Mesendoderm (in vitro differentiated cells): ENCODE results near the gene C1QTNF9B.

ENCODE experiments used
- DNase-seq: peaks from one replicate; pipeline ENCODE4 v3.0.0; 2013
- H2AK5ac ChIP-seq: 2 replicates; pipeline ENCODE4 v1.6.1; 2013; ENCODE audit warnings: low read length, inconsistent platforms
- H2BK120ac ChIP-seq: 2 replicates; pipeline ENCODE4 v1.6.1; 2013; ENCODE audit warnings: low read depth, mild to moderate bottlenecking, low read length, moderate library complexity, mixed read lengths
- H2BK15ac ChIP-seq: replicated peaks from 2 replicates; pipeline ENCODE4 v1.6.1; 2013; ENCODE audit warnings: low read depth, mild to moderate bottlenecking, moderate library complexity
- H2BK5ac ChIP-seq: 2 replicates; pipeline ENCODE4 v1.6.1; 2013; ENCODE audit warnings: low read length, inconsistent platforms
- H3K18ac ChIP-seq: 2 replicates; pipeline ENCODE4 v1.6.1; 2013; ENCODE audit warnings: mild to moderate bottlenecking, low read length, mixed read lengths
- H3K23ac ChIP-seq: one replicate; pipeline ENCODE4 v1.6.1; 2013; ENCODE audit warnings: low read length
- H3K27ac ChIP-seq: 2 replicates; pipeline ENCODE4 v1.5.1; 2013; ENCODE audit warnings: low read depth, mild to moderate bottlenecking, inconsistent platforms, low read length, moderate library complexity
- H3K27me3 ChIP-seq: 2 replicates; pipeline ENCODE4 v1.6.1; 2013; ENCODE audit warnings: low read length, control low read depth, mild to moderate bottlenecking, inconsistent platforms; ENCODE audit not compliant: insufficient read depth, poor library complexity
- H3K36me3 ChIP-seq: 2 replicates; pipeline ENCODE4 v1.6.1; 2013; ENCODE audit warnings: low read length, inconsistent platforms; ENCODE audit not compliant: control insufficient read depth, insufficient read depth
- H3K4ac ChIP-seq: one replicate; pipeline ENCODE4 v1.6.1; 2013; ENCODE audit warnings: low read depth, mild to moderate bottlenecking, low read length, moderate library complexity
- H3K4me1 ChIP-seq: 2 replicates; pipeline ENCODE4 v1.6.1; 2013; ENCODE audit warnings: low read depth, low read length, inconsistent platforms; ENCODE audit not compliant: control insufficient read depth
- H3K4me2 ChIP-seq: 2 replicates; pipeline ENCODE4 v1.6.1; 2013; ENCODE audit warnings: low read length
- H3K4me3 ChIP-seq: 2 replicates; pipeline ENCODE4 v1.5.1; 2013; ENCODE audit warnings: mild to moderate bottlenecking, low read length
- H3K56ac ChIP-seq: one replicate; pipeline ENCODE4 v1.6.1; 2013; ENCODE audit warnings: low read length
- H3K79me1 ChIP-seq: 2 replicates; pipeline ENCODE4 v1.6.1; 2013; ENCODE audit warnings: low read length, inconsistent platforms
- H3K79me2 ChIP-seq: 2 replicates; pipeline ENCODE4 v1.6.1; 2013; ENCODE audit warnings: mild to moderate bottlenecking, low read length; ENCODE audit not compliant: control insufficient read depth, insufficient read depth
- H3K9ac ChIP-seq: 2 replicates; pipeline ENCODE4 v1.6.1; 2013; ENCODE audit warnings: low read length, inconsistent platforms
- H4K5ac ChIP-seq: one replicate; pipeline ENCODE4 v1.6.1; 2013; ENCODE audit warnings: low read length
- H4K8ac ChIP-seq: one replicate; pipeline ENCODE4 v1.6.1; 2013; ENCODE audit warnings: low read depth, mild to moderate bottlenecking, control low read depth, low read length, moderate library complexity
- WGBS: extraction: QIAGEN DNeasy Blood & Tissue Kit; methylation state at CpG from one replicate; pipeline ENCODE4 v1.1.7; 2013; ENCODE audit warnings: low lambda C conversion rate, missing lambda C conversion rate; ENCODE audit not compliant: insufficient coverage; ENCODE audit errors: extremely low coverage; 5-methylcytosine and 5-hydroxymethylcytosine counted together

The C1QTNF9B gene

GRCh38 chr13:23855360-23855759, 41.9 kb downstream of the C1QTNF9B start:
- DNase-seq = no peak
- no peak overlapping the region for H3K56ac ChIP-seq
- no peak overlapping the region for H2AK5ac ChIP-seq
- H3K9ac ChIP-seq = no peak overlapping the region
- H4K8ac ChIP-seq = no peak overlapping the region
- no peak overlapping the region for H3K4me2 ChIP-seq
- no CpG with 5 or more reads among the region's 3 CpGs for WGBS
- H3K36me3 ChIP-seq = no peaks in the 10 kb centered on the region
- no peaks in the 10 kb centered on the region for H3K4me1 ChIP-seq
- H3K27me3 ChIP-seq = no peaks in the 10 kb centered on the region
- H2BK5ac ChIP-seq = no peak overlapping the region
- no peaks in the 10 kb centered on the region for H3K79me2 ChIP-seq
- no peaks in the 10 kb centered on the region for H3K79me1 ChIP-seq
- no peak overlapping the region for H3K4me3 ChIP-seq
- no peak overlapping the region for H2BK15ac ChIP-seq
- no peak overlapping the region for H3K4ac ChIP-seq
- H3K27ac ChIP-seq = no peak overlapping the region
- H4K5ac ChIP-seq = no peak overlapping the region
- no peak overlapping the region for H3K18ac ChIP-seq
- no peak overlapping the region for H3K23ac ChIP-seq
- no peak overlapping the region for H2BK120ac ChIP-seq

- no peak overlapping the region for H2BK15ac ChIP-seq
- H3K23ac ChIP-seq = no peak overlapping the region
- no peak overlapping the region for H3K27ac ChIP-seq
- no peak overlapping the region for H3K4ac ChIP-seq
- no peak overlapping the region for H4K8ac ChIP-seq
- H2BK5ac ChIP-seq = no peak overlapping the region
- H3K27me3 ChIP-seq = no peaks in the 10 kb centered on the region
- H3K9ac ChIP-seq = no peak overlapping the region
- peaks cover 4% of the 10 kb centered on the region for H3K4me1 ChIP-seq
- no CpG with 5 or more reads among the region's 2 CpGs for WGBS
- H3K79me1 ChIP-seq = no peaks in the 10 kb centered on the region
- no peaks in the 10 kb centered on the region for H3K36me3 ChIP-seq
- H3K56ac ChIP-seq = no peak overlapping the region
- no peak for DNase-seq
- H4K5ac ChIP-seq = no peak overlapping the region
- H2AK5ac ChIP-seq = no peak overlapping the region
- H3K18ac ChIP-seq = no peak overlapping the region
- no peak overlapping the region for H2BK120ac ChIP-seq
- H3K79me2 ChIP-seq = no peaks in the 10 kb centered on the region
- no peak overlapping the region for H3K4me3 ChIP-seq
- H3K4me2 ChIP-seq = no peak overlapping the region
Observed at GRCh38 chr13:23852351-23852750, 45.0 kb downstream of the C1QTNF9B start.

- Histone ChIP-seq H3K79me2 (no peaks in the 10 kb centered on the region), H3K27me3 (no peaks in the 10 kb centered on the region), H2BK120ac (no peak overlapping the region), H3K4ac (no peak overlapping the region), H4K8ac (no peak overlapping the region), H3K4me2 (no peak overlapping the region), H3K36me3 (no peaks in the 10 kb centered on the region), H3K9ac (no peak overlapping the region), H2BK5ac (no peak overlapping the region), H3K4me3 (no peak overlapping the region), H2AK5ac (no peak overlapping the region), H3K79me1 (no peaks in the 10 kb centered on the region), H2BK15ac (no peak overlapping the region), H3K23ac (no peak overlapping the region), H3K56ac (no peak overlapping the region), H3K27ac (no peak overlapping the region), H3K18ac (no peak overlapping the region), H3K4me1 (peaks cover 4% of the 10 kb centered on the region), H4K5ac (no peak overlapping the region)
- no peak for DNase-seq
- no CpG with 5 or more reads among the region's 2 CpGs for WGBS
Observed at GRCh38 chr13:23851106-23851505, 46.2 kb downstream of the C1QTNF9B start.

GRCh38 chr13:23850134-23850533, 47.2 kb downstream of the C1QTNF9B start:
- no peaks in the 10 kb centered on the region for H3K36me3 ChIP-seq
- H3K4me3 ChIP-seq = no peak overlapping the region
- H3K27ac ChIP-seq = no peak overlapping the region
- no peak overlapping the region for H2BK15ac ChIP-seq
- no peak overlapping the region for H3K18ac ChIP-seq
- H2AK5ac ChIP-seq = no peak overlapping the region
- H3K56ac ChIP-seq = no peak overlapping the region
- no peak for DNase-seq
- no CpG with 5 or more reads among the region's 1 CpG for WGBS
- H3K4ac ChIP-seq = no peak overlapping the region
- H3K79me1 ChIP-seq = no peaks in the 10 kb centered on the region
- H3K4me1 ChIP-seq = peaks cover 4% of the 10 kb centered on the region
- H2BK120ac ChIP-seq = no peak overlapping the region
- no peak overlapping the region for H3K23ac ChIP-seq
- no peak overlapping the region for H4K8ac ChIP-seq
- H3K4me2 ChIP-seq = no peak overlapping the region
- no peak overlapping the region for H2BK5ac ChIP-seq
- H3K79me2 ChIP-seq = no peaks in the 10 kb centered on the region
- H4K5ac ChIP-seq = no peak overlapping the region
- H3K9ac ChIP-seq = no peak overlapping the region
- no peaks in the 10 kb centered on the region for H3K27me3 ChIP-seq

- H4K8ac ChIP-seq = no peak overlapping the region
- H3K23ac ChIP-seq = no peak overlapping the region
- no peak overlapping the region for H2BK120ac ChIP-seq
- H3K27ac ChIP-seq = no peak overlapping the region
- H3K18ac ChIP-seq = no peak overlapping the region
- peaks cover 4% of the 10 kb centered on the region for H3K4me1 ChIP-seq
- no peaks in the 10 kb centered on the region for H3K79me2 ChIP-seq
- H2BK15ac ChIP-seq = no peak overlapping the region
- H3K4me2 ChIP-seq = no peak overlapping the region
- WGBS = no CpG with 5 or more reads among the region's 2 CpGs
- DNase-seq = no peak
- no peak overlapping the region for H2AK5ac ChIP-seq
- no peak overlapping the region for H4K5ac ChIP-seq
- no peak overlapping the region for H3K4me3 ChIP-seq
- no peaks in the 10 kb centered on the region for H3K79me1 ChIP-seq
- H3K4ac ChIP-seq = no peak overlapping the region
- H3K27me3 ChIP-seq = no peaks in the 10 kb centered on the region
- H2BK5ac ChIP-seq = no peak overlapping the region
- H3K9ac ChIP-seq = no peak overlapping the region
- H3K36me3 ChIP-seq = no peaks in the 10 kb centered on the region
- H3K56ac ChIP-seq = no peak overlapping the region
Observed at GRCh38 chr13:23849670-23850069, 47.6 kb downstream of the C1QTNF9B start.

- Histone ChIP-seq H3K9ac (no peak overlapping the region), H3K4ac (no peak overlapping the region), H3K79me1 (no peaks in the 10 kb centered on the region), H3K36me3 (no peaks in the 10 kb centered on the region), H3K79me2 (no peaks in the 10 kb centered on the region), H3K23ac (no peak overlapping the region), H3K4me2 (no peak overlapping the region), H4K5ac (no peak overlapping the region), H4K8ac (no peak overlapping the region), H3K18ac (no peak overlapping the region), H3K4me1 (peaks cover 4% of the 10 kb centered on the region), H3K27me3 (no peaks in the 10 kb centered on the region), H3K56ac (no peak overlapping the region), H2BK15ac (no peak overlapping the region), H3K27ac (no peak overlapping the region), H2BK120ac (no peak overlapping the region), H3K4me3 (no peak overlapping the region), H2BK5ac (no peak overlapping the region), H2AK5ac (no peak overlapping the region)
- no CpG with 5 or more reads among the region's 8 CpGs for WGBS
- DNase-seq = no peak
Observed at GRCh38 chr13:23848646-23849141, 48.6 kb downstream of the C1QTNF9B start.
